ENCODE data around the gene SLC25A34. TPM values are rescaled to one million over a fixed set of nuclear protein-coding genes. Genes with fewer than 3 reads are reported as not detected.

SLC25A34 gene
- polyA plus RNA-seq, 3 donors = 2.3 to 4.2 (median 2.8) TPM

DNA sequence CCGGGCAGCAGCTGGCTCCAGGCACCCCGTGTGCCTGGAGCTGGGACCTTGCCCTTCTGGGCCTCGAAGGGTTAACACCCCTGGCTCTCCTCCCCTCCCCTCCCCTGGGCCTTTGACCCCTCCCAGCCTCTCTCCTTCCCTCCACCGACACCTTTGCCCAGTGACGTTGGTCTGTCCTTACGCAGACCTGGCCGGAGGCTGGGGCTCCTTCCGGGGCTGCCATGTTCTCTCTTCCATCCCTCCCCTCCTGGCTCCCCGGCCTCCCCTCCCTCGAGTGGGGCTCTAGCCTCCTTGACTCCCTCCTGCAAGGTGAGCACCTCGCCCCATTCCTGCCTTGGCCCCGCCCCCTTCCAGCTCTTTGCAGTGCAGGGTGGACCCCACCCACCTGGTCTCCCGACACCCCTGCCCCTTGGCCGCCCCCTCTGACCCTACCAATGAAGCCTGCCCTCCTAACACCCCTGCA is 6.3 kb downstream of the SLC25A34 start, which contains the start of gene TMEM82:
Gene TMEM82 (plus strand): TSS at position 161 of the 463 bp plus-strand sequence. CDS start 61 bp downstream, at position 222.
- 34 to 36% (median 35%) methylated on average over 14 of the region's 14 CpGs for WGBS, 3 donors
- H3K27ac ChIP-seq (ENCODE audit: low read depth, low read length) = no peak within 1 kb of the TSS

DNA sequence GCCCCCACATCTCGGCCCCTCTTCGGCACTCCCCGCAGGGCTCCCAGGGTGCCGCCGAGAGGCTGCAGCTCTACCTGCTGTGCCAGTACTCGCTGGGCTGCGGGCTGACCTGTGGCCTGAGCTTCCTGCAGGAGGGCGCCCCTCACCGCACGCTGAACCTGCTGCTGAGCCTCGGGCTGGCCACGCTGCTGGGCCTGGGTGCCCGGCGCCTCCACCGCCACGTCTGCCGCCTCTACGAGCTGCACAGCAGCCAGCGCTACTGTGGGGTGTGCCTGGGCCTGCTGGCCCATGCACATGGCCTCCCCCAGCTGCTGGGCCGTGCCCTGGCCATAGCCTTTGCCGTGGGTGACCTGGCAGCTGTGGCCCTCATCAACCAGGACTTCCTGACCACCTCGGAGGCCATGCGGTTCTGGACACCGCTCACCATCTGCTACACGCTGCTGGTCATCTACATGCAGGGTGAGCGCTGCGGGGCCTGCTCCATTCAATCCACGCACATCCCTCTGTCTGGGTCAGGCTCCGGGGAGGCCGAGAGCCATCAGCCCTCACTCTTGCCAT is 8.1 kb downstream of the SLC25A34 start:
- H3K27ac ChIP-seq (ENCODE audit: low read depth, low read length) = no peak overlapping the region
- WGBS, 3 donors = 81 to 83% (median 82%) methylated on average over 28 to 30 of the region's 30 CpGs

DNA sequence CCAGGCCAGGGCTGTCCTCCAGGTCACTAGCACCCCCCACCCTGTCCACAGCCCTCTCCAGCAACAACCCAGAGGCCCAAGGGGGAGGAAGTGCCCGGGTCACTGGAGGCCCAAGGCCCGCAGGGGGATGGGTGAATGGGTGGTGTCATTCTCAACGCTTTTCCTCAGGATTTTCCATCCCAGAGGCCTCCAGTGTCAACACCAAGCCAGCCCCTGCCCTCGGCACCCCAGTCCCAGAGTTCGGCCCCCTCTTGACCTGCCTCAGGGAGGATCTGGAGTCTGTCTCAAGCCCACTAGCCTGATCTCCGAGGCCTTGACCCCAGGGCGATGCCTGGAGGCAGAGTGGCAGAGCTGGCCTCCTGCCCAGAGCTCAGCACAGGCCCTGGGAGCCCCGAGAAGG is 11.3 kb downstream of the SLC25A34 start:
- no peak overlapping the region for H3K27ac ChIP-seq (ENCODE audit: low read depth, low read length)
- 57 to 72% (median 63%) methylated on average over 7 to 8 of the region's 8 CpGs for WGBS, 3 donors

DNA sequence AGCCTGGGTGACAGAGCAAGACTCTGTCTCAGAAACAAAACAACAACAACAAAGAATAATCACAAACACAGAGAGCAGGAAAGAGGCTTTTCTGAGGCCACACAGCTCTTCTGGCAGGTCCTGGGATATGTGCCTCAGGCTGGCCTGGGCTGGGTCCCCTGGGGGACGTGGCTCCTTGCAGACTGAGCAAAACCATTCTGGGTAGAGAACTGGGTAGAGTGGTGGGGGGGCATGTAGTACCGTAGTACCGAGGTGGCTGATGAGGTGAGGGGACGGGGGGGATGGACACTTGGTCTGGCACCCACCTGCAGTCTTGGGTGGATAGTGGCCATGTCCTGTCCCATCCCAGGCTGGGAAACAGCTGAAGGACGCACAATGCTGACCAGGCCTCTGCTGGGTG is 12.2 kb downstream of the SLC25A34 start:
- 85 to 89% (median 86%) methylated on average over 5 of the region's 5 CpGs for WGBS, 3 donors
- no peak overlapping the region for H3K27ac ChIP-seq (ENCODE audit: low read depth, low read length)

DNA sequence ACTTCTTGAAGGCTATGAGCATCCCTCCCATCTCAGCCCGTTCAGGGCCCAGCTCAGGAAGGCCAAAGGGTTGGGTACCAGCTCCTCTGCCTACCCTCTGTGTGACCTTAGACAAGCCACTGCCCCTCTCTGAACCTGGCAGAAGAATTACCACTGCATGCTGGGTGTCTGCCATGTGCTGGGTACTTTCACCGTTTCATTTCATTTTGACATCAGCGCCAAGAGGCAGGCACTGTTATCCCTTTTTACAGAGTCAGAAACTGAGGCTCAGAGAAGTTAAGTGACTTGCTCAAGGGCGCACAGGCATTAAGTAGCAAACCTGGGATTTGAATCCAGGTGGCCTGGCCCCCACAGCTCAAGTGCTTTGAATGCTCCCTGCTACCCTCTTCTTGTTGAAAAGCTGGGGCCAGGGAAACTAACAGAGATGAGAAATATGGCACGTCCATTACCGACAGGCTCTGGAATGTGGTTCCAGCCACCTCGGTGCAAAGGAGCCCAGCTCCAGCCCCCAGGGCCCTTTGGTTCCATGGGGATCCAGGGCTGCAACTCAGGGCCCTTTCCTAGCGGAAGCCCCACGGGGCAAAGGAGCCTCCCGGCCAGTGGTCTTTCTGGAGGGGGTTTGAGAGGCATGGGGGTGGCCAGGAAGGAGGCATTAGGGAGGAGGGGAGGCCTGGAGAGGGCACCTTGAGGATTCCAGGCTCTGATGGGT is 12.8 kb downstream of the SLC25A34 start:
- WGBS, 3 donors = 88 to 94% (median 89%) methylated on average over 10 of the region's 10 CpGs

DNA sequence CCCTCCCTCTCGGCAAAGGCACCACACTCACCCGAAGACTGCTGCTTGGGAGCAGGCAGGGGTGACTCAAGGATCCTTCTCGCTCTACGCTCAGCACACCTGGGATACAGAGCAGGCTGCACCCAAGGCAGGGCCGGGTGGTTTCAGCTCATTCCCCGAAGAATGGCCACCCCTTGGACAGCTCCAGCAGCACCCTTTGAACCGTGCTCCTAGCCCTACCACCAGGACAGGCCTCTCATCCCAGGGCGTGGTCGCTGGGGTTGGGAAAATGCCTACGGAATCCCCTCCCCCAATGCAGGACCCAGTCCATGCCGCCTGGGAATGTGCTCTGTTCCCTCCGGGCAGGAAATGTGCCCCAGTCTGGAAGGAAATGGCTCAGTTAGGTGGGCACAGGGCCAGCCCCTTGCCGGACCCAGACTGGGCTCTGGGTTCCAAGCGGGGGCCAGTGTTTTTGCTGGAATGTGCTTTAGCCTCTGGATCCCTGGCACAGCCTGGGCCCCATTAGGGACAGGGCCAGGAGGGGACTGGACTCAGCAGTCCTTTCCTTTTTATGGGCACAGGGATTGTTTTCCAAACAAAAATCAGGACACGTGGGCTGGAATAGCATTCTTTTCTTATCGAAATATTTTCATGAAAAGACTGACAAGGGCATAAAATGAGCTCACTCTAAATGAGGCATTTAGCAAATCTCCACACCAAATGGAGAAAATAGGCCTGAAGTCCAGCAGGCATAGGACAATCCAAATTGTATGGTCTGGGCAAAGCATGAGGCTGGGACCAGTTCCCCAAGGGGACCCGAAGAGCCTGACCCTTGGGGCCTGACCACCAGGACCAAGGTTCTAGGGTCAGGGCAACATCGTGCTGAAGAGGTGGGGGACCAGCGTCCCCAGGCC is 13.6 kb downstream of the SLC25A34 start:
- 59 to 70% (median 69%) methylated on average over 19 of the region's 19 CpGs for WGBS, 3 donors
- no peak overlapping the region for H3K27ac ChIP-seq (ENCODE audit: low read depth, low read length)

More for the DNA sequence above, 12.8 kb downstream of the SLC25A34 start:
- H3K27ac ChIP-seq (ENCODE audit: low read depth, low read length) = no peak overlapping the region

DNA sequence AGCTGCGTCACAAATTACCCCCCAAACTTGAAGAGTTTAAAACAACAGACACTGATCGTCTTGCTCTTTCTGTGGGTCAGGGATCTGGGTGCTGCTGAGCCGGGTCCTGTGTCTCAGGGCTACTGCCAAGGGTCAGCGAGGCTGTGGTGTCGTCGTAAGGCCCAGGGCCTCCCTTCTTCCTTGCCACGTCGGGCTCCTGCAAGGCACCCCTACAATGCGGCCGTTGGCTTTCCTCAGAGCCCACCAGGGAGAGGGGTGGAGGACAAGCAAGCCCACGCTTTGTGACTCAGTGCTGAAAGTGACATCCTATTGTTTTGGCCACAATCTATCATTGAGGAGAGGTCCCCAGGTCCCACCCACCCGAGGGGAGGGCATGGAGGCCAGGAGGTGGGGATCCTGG is 14.9 kb downstream of the SLC25A34 start:
- 85 to 90% (median 88%) methylated on average over 9 to 12 of the region's 12 CpGs for WGBS, 3 donors
- H3K27ac ChIP-seq (ENCODE audit: low read depth, low read length) = no peak overlapping the region

GRCh38 chr1:15751717-15752116 is 15.7 kb downstream of the SLC25A34 start:
- no peak overlapping the region for H3K27ac ChIP-seq (ENCODE audit: low read depth, low read length)
- 86 to 92% (median 87%) methylated on average over 10 of the region's 10 CpGs for WGBS, 3 donors

DNA sequence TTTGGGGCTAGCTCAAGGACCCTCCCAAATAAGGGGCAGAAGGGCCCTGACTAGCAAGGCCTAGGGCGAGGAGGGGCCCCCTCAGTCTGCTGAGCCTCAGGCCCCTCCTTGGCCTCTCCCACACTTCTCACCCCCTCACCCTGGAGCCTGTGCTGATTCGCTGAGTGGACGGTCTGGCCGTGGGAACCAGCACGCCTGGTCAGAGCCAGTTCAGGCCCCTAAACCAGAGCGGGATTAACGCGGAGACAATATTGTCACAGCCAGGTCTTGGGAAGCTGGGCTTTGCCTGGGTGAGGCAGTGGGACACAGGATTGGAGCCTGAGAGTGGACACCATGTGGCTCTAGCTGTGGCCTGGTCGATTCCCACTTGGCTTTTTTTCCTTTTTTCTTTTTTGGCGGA is 17.7 kb downstream of the SLC25A34 start:
- WGBS, 3 donors = 70 to 85% (median 83%) methylated on average over 10 of the region's 10 CpGs
- no peak overlapping the region for H3K27ac ChIP-seq (ENCODE audit: low read depth, low read length)

DNA sequence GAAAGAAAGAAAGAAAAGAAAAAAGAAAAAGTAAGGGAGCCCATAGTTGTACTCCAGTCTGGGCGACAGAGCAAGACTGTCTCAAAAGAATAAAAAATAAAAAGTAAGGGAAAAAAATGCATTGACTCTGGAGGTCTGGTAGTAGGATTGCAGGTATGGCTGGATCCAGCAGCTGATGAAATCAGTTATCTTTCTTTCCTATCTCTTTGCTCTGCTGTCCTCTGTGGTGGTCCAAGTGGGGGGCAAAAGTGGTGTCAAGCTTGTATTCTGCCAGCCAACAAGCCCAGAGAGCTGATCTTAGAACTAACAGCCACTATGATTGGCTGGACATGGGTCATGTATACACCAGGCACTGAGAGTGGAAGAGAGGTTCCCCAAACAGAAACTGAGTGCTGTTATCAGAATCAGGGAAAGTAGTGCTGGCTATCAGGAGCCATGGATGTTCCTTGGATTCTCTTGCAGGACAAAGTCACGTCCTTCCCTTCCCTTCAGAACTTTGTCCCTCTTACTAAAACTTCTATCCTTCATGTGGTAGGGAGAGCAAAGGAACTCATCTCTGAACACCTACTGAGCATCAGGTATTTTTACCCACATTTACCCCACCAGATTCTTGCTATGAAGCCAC is 19.1 kb downstream of the SLC25A34 start:
- H3K27ac ChIP-seq (ENCODE audit: low read depth, low read length) = no peak overlapping the region

DNA sequence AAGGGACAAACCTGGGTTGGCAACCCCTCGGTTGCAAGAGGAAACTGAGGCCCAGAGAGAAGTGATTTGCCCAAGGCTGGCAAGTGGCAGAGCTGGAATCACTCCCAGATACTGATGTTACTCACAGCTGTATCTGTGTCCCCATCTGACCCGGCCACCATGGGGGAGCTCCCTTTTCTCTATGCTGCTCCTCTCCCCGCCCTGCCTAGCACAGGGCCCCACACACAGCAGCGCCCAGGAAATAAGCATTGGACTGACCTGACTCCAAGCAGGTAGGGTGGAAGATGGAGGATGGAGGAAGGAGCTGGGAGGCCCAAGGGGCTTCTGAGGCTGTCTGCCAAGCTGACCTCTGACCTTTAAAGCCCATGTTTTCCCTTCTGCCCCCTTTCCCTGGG is 19.6 kb downstream of the SLC25A34 start:
- 78 to 86% (median 82%) methylated on average over 4 of the region's 4 CpGs for WGBS, 3 donors
- H3K27ac ChIP-seq (ENCODE audit: low read depth, low read length) = no peak overlapping the region

More for the DNA sequence above, 19.1 kb downstream of the SLC25A34 start:
- whole genome bisulfite sequencing, 3 donors = 85 to 94% (median 93%) methylated on average over 2 of the region's 2 CpGs

- no peak overlapping the region for H3K27ac ChIP-seq (ENCODE audit: low read depth, low read length)
- WGBS, 3 donors = 47 to 53% (median 50%) methylated on average over 21 of the region's 21 CpGs
Observed at GRCh38 chr1:15756143-15757015, 20.3 kb downstream of the SLC25A34 start.

- H3K27ac ChIP-seq (ENCODE audit: low read depth, low read length) = no peak overlapping the region
- WGBS, 3 donors = 69 to 72% (median 70%) methylated on average over 9 of the region's 9 CpGs
Observed at GRCh38 chr1:15757016-15757543, 21.0 kb downstream of the SLC25A34 start.

DNA sequence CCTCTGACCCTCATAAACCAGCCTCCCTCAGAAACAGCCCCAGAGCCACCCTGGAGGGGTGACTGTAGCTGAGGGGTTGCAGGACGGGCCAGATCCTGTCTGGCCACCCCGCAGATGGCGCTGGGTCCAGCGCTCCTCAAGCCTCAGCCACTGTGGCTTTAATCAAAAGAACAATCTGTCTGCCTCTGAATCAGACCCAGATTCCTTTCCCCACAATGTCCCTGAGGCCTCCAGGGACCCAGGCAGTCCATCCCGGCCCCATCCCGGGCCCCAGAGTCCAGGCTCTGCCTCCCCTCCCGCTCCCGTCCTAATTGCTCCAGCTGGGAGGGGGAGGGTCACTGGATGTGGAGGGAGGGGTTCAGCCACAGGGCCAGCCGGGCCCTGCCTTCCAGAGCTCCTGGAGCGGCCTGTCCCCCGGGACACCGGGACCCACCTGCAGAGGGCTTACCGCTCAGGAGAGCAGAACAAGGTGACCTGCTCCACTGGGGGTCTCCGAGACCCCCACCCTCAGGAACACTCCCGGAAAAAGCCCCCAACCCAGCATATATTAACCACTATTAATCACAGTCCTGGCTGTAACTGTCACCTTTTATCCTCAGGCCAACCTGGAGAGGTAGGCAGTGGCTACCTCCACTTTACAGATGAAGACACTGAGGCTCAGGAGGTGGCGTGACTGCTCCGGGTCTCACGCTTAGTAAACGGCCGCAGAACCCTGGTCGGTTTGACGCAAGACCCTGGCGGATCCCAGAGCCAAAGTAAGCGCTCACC is 21.7 kb downstream of the SLC25A34 start:
- no peak overlapping the region for H3K27ac ChIP-seq (ENCODE audit: low read depth, low read length)
- 15 to 18% (median 17%) methylated on average over 24 of the region's 24 CpGs for WGBS, 3 donors

DNA sequence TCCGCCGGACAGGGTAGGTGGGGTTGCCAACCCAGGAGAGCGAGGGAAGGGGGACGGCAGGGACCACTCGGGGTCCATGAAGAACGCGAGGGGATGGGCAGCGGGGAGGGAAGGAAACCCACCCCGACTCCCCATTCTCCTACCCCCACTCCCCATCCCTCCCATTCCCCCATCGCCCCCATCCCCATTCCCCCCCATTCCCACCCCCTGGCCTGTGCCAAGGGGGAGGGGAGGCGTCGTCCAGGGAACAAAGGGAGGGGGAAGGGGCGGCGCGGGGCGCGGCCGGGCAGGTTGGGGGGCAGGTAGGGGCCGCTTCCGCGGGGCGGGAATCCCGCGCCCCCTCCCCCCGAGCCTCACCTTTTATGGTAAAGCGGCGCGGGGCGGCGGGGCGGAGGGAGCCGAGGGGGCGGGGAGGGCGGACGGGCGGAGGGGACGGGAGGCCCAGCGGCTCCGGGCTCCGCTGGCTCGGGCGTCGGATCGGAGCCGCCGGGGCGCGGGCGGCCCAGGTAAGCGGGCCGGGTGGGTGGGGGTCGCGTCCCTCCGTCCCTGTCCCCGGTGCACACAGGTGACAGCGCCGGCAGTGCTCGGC is 22.4 kb downstream of the SLC25A34 start, which contains the start of gene FBLIM1:
Gene FBLIM1 (plus strand): TSS at position 453 of the 589 bp plus-strand sequence. CDS start 6,189 bp downstream, outside the sequence.
- WGBS, 3 donors = 0 to 12% (median 2%) methylated on average over 19 to 56 of the region's 58 CpGs
- H3K27ac ChIP-seq (ENCODE audit: low read depth, low read length) = peak within 1 kb of the TSS; percentile 5

GRCh38 chr1:15758953-15759661 is 23.0 kb downstream of the SLC25A34 start:
- 3 to 7% (median 4%) methylated on average over 37 to 57 of the region's 58 CpGs for WGBS, 3 donors
- H3K27ac ChIP-seq (ENCODE audit: low read depth, low read length) = no peak overlapping the region

Data from adipose tissue (tissue), 3 donors.